Activated naive CD8-positive, alpha-beta T cell treated with anti-CD3 and anti-CD28 coated beads, Interleukin-2, amount 50 U/mL, for 24 hours (primary cell): Measurements from ENCODE around the gene DNASE2B.

ENCODE experiments used
- ATAC-seq: fragments of 150-1000 bp; cut with Tn5 transposase; one replicate; pipeline ENCODE4 v1.10.0; 2021
- DNase-seq: peaks from one replicate; pipeline ENCODE4 v3.0.0; 2021
- H3K27ac Mint-ChIP-seq: one replicate; pipeline ENCODE4 v1.8.0; 2021; ENCODE audit warnings: mild to moderate bottlenecking, mixed read lengths
- H3K27me3 Mint-ChIP-seq: one replicate; pipeline ENCODE4 v1.8.0; 2021; ENCODE audit warnings: mixed read lengths
- H3K36me3 Mint-ChIP-seq: one replicate; pipeline ENCODE4 v1.8.0; 2021; ENCODE audit warnings: low read depth, mixed read lengths
- H3K4me1 Mint-ChIP-seq: one replicate; pipeline ENCODE4 v1.8.0; 2021; ENCODE audit warnings: mixed read lengths
- H3K4me3 Mint-ChIP-seq: one replicate; pipeline ENCODE4 v1.8.0; 2021; ENCODE audit warnings: mild to moderate bottlenecking, moderate library complexity, mixed read lengths
- H3K9me3 Mint-ChIP-seq: one replicate; pipeline ENCODE4 v1.8.0; 2021; ENCODE audit warnings: mixed read lengths

Gene DNASE2B

GRCh38 chr1:84386716-84387479 is 11.4 kb upstream of the DNASE2B start:
- Mint-ChIP-seq H3K27ac (no peak overlapping the region), H3K27me3 (no peaks in the 10 kb centered on the region), H3K36me3 (no peaks in the 10 kb centered on the region), H3K4me1 (peaks cover 2% of the 10 kb centered on the region), H3K9me3 (no peaks in the 10 kb centered on the region), H3K4me3 (no peak overlapping the region)
- ATAC-seq = no peak
- DNase-seq = no peak

DNA sequence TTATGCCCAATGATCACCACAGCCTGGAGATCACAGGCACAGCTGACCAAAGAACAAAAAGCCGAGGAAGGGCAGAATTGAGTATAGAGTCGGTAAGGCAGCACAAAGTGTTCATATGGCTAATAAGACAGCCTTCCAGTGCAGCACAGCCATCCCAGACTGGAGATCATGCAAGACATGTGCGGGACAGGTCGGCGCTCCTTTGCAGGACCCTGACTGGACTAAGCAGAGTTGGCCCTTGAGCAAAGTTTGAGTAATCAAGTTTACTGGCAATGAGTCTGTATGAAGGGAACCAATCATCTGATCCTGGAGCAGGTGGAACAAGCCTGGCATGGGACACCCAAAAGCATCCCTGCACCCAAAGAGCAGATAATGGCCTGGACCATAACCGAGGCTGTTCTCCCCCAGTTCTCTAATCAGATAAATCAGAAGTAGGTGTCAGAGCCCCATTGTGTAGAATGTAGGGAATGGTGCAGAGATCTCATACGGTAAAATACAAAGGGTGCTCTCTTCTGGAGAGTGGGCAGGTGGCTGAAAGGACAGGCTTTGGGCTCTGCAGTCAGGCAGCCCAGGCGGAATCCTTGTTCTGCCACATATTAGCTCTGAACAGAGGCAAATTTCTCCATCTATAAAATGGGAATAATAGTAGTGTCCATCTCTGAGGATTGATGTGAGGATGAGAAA is 10.7 kb upstream of the DNASE2B start:
- Mint-ChIP-seq H3K27ac (no peak overlapping the region), H3K9me3 (no peaks in the 10 kb centered on the region), H3K4me1 (peaks cover 2% of the 10 kb centered on the region), H3K36me3 (no peaks in the 10 kb centered on the region), H3K4me3 (no peak overlapping the region), H3K27me3 (no peaks in the 10 kb centered on the region)
- ATAC-seq (peak; percentile 33), DNase-seq (no peak)

GRCh38 chr1:84390226-84390625 is 8.1 kb upstream of the DNASE2B start:
- no peaks in the 10 kb centered on the region for H3K9me3 Mint-ChIP-seq
- no peak for ATAC-seq
- no peaks in the 10 kb centered on the region for H3K36me3 Mint-ChIP-seq
- H3K4me3 Mint-ChIP-seq = no peak overlapping the region
- H3K27ac Mint-ChIP-seq = no peak overlapping the region
- DNase-seq = no peak
- peaks cover 2% of the 10 kb centered on the region for H3K4me1 Mint-ChIP-seq
- no peaks in the 10 kb centered on the region for H3K27me3 Mint-ChIP-seq

DNA sequence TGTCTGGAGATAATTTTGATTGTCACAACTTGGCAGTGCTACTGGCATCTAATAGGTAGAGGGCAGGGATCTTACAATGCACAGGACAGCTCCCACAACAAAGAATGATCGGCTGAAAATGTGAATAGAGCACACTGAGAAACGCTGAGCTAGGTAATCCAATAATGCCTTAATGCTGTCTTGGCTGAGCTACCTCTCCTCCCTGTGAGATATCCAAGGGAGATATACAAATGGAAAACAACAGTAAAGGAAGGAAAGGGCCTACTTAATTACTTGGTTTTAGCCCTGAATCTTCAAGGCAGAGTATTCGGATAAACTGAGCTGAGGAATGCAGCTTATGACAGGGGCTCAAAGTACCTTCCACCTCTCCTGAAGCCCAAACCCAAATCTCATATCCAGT is 2.9 kb downstream of the DNASE2B start:
- no peak for DNase-seq
- Mint-ChIP-seq H3K9me3 (no peaks in the 10 kb centered on the region), H3K27ac (no peak overlapping the region), H3K27me3 (no peaks in the 10 kb centered on the region), H3K4me1 (no peaks in the 10 kb centered on the region), H3K4me3 (no peak overlapping the region), H3K36me3 (no peaks in the 10 kb centered on the region)
- ATAC-seq = no peak

DNA sequence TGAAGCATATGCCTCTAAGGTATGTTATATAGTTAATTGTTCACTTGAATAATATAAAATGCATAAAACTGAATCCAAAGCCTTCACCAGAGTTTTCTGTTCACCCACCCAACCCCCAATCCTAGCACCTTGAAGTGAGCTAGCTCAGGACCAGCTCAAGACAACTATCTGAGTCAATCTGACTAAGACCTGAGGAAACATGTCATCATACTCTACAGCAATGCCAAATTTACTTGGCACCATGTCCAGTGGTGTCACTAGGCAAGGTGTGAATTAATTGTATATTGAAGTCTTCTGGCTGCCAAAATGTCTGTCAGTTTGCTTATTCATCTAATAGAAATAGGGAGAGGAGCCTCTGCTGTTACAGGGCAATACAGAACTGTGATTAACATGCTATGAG is 3.8 kb downstream of the DNASE2B start:
- Mint-ChIP-seq H3K4me3 (no peak overlapping the region), H3K36me3 (no peaks in the 10 kb centered on the region), H3K4me1 (no peaks in the 10 kb centered on the region), H3K9me3 (no peaks in the 10 kb centered on the region), H3K27ac (no peak overlapping the region), H3K27me3 (no peaks in the 10 kb centered on the region)
- peak; percentile 54 for ATAC-seq
- DNase-seq = no peak

GRCh38 chr1:84402501-84402900 is 4.2 kb downstream of the DNASE2B start:
- no peak for DNase-seq
- Mint-ChIP-seq H3K36me3 (no peaks in the 10 kb centered on the region), H3K4me1 (no peaks in the 10 kb centered on the region), H3K27ac (no peak overlapping the region), H3K9me3 (no peaks in the 10 kb centered on the region), H3K4me3 (no peak overlapping the region), H3K27me3 (no peaks in the 10 kb centered on the region)
- ATAC-seq = no peak

DNA sequence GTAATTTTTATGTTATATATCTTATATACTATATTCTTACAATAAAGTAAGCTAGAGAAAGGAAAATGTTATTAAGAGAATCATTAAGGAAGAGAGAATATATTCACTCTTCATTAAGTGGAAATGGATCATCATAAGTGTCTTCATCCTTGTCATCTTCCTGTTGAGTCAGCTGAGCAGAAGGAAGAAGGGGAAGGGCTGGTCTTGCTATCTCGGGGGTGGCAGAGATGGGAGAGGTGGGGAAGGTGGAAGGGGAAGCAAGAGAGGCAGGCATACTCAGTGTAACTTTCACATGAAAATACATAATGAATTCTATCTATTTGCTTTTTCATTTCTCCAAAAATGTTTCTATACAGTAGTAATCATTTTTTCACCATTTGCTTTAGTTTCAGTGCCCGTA is 5.1 kb downstream of the DNASE2B start:
- Mint-ChIP-seq H3K27me3 (no peaks in the 10 kb centered on the region), H3K4me1 (no peaks in the 10 kb centered on the region), H3K27ac (no peak overlapping the region), H3K9me3 (no peaks in the 10 kb centered on the region), H3K4me3 (no peak overlapping the region), H3K36me3 (no peaks in the 10 kb centered on the region)
- DNase-seq (no peak), ATAC-seq (no peak)

- DNase-seq (no peak), ATAC-seq (no peak)
- Mint-ChIP-seq H3K4me1 (no peaks in the 10 kb centered on the region), H3K27me3 (no peaks in the 10 kb centered on the region), H3K36me3 (no peaks in the 10 kb centered on the region), H3K4me3 (no peak overlapping the region), H3K9me3 (no peaks in the 10 kb centered on the region), H3K27ac (no peak overlapping the region)
These were observed 8.1 kb downstream of the DNASE2B start for GRCh38 chr1:84406346-84406861.

- no peak overlapping the region for H3K4me3 Mint-ChIP-seq
- no peaks in the 10 kb centered on the region for H3K9me3 Mint-ChIP-seq
- no peak overlapping the region for H3K27ac Mint-ChIP-seq
- H3K4me1 Mint-ChIP-seq = no peaks in the 10 kb centered on the region
- H3K36me3 Mint-ChIP-seq = no peaks in the 10 kb centered on the region
- no peaks in the 10 kb centered on the region for H3K27me3 Mint-ChIP-seq
- DNase-seq (no peak), ATAC-seq (no peak)
These were observed 9.2 kb downstream of the DNASE2B start for GRCh38 chr1:84407524-84407923.

DNA sequence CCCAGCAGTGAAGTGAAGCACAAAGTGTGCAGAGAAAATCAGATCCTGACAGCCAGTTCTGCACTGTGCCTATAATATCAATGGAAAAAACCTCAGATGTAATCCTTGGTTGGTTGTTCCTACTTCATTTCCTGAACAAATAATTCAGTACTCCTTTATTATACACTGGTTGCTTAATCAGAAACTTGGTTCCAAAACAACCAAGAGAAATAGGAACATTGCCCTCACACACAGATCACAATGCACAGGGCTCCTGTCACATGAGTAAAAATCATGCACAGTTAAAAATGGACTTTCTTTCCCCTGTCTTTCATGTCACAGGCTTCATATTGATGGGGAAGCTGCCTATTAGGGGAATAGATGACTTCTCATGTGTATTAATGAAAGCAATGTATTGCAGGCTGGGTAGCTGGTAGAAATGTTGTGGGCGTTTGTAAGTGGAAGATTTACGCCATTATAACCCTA is 9.7 kb downstream of the DNASE2B start:
- H3K4me3 Mint-ChIP-seq = no peak overlapping the region
- no peaks in the 10 kb centered on the region for H3K27me3 Mint-ChIP-seq
- no peak for DNase-seq
- H3K9me3 Mint-ChIP-seq = no peaks in the 10 kb centered on the region
- ATAC-seq = no peak
- no peaks in the 10 kb centered on the region for H3K4me1 Mint-ChIP-seq
- no peak overlapping the region for H3K27ac Mint-ChIP-seq
- no peaks in the 10 kb centered on the region for H3K36me3 Mint-ChIP-seq

- no peaks in the 10 kb centered on the region for H3K27me3 Mint-ChIP-seq
- no peak for DNase-seq
- no peaks in the 10 kb centered on the region for H3K9me3 Mint-ChIP-seq
- H3K4me1 Mint-ChIP-seq = no peaks in the 10 kb centered on the region
- no peak overlapping the region for H3K27ac Mint-ChIP-seq
- no peak for ATAC-seq
- H3K4me3 Mint-ChIP-seq = no peak overlapping the region
- no peaks in the 10 kb centered on the region for H3K36me3 Mint-ChIP-seq
These were observed 11.6 kb downstream of the DNASE2B start for GRCh38 chr1:84409888-84410287.

- no peaks in the 10 kb centered on the region for H3K27me3 Mint-ChIP-seq
- ATAC-seq = no peak
- no peak for DNase-seq
- H3K9me3 Mint-ChIP-seq = no peaks in the 10 kb centered on the region
- H3K36me3 Mint-ChIP-seq = no peaks in the 10 kb centered on the region
- H3K27ac Mint-ChIP-seq = no peak overlapping the region
- H3K4me1 Mint-ChIP-seq = no peaks in the 10 kb centered on the region
- no peak overlapping the region for H3K4me3 Mint-ChIP-seq
These were observed 12.2 kb downstream of the DNASE2B start for GRCh38 chr1:84410328-84411095.

GRCh38 chr1:84412316-84412942 is 14.1 kb downstream of the DNASE2B start:
- Mint-ChIP-seq H3K9me3 (no peaks in the 10 kb centered on the region), H3K36me3 (no peaks in the 10 kb centered on the region), H3K4me3 (no peak overlapping the region), H3K27ac (no peak overlapping the region), H3K4me1 (no peaks in the 10 kb centered on the region), H3K27me3 (no peaks in the 10 kb centered on the region)
- DNase-seq = no peak
- ATAC-seq = no peak

- no peak for DNase-seq
- H3K4me1 Mint-ChIP-seq = no peaks in the 10 kb centered on the region
- H3K9me3 Mint-ChIP-seq = no peaks in the 10 kb centered on the region
- no peak for ATAC-seq
- H3K4me3 Mint-ChIP-seq = no peak overlapping the region
- H3K36me3 Mint-ChIP-seq = no peaks in the 10 kb centered on the region
- no peaks in the 10 kb centered on the region for H3K27me3 Mint-ChIP-seq
- no peak overlapping the region for H3K27ac Mint-ChIP-seq
These were observed 17.1 kb downstream of the DNASE2B start for GRCh38 chr1:84415396-84415795.
